DND-41 (cell line): ENCODE measurements around the gene SCGB1A1.
"Not testable (repeated sequence)": the region's sequence is repeated elsewhere in the genome, so short reads cannot be mapped to it uniquely, and the experiment has no call there.

ENCODE experiments used
- EZH2 ChIP-seq: IDR thresholded peaks from 3 replicates; pipeline ENCODE4 v1.6.1; 2012; ENCODE audit warnings: borderline replicate concordance, low read depth, mild to moderate bottlenecking, moderate library complexity, low read length, inconsistent platforms; ENCODE audit not compliant: severe bottlenecking
- TF ChIP-seq, protein P1 (sequence below): IDR thresholded peaks from 2 replicates; pipeline ENCODE4 v1.5.1; 2012; ENCODE audit warnings: borderline replicate concordance, low read length, moderate library complexity, mild to moderate bottlenecking; ENCODE audit not compliant: poor library complexity, severe bottlenecking; ENCODE audit errors: extremely low read depth

DNA sequence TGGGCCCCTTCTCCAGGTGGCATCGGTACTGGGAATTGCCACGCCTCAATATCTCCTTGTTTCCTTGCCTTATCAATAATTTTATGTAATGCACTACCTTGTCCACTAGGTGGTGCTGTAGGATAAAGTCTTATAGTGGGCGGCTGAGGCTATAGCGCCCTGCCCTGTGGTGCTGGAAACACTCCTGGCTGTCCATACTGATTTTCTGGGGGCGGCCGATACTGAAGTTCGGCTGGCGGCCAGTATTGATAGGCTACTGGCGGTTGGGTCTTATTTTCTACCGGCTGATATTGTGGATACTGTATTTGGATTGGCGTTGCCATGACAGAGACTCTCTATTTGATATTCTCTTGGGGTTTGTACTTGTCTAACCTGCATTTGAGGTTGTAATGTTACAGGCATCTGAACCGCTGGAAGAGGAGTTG is 38.0 kb upstream of the SCGB1A1 start:
- TF ChIP-seq, protein P1, sequence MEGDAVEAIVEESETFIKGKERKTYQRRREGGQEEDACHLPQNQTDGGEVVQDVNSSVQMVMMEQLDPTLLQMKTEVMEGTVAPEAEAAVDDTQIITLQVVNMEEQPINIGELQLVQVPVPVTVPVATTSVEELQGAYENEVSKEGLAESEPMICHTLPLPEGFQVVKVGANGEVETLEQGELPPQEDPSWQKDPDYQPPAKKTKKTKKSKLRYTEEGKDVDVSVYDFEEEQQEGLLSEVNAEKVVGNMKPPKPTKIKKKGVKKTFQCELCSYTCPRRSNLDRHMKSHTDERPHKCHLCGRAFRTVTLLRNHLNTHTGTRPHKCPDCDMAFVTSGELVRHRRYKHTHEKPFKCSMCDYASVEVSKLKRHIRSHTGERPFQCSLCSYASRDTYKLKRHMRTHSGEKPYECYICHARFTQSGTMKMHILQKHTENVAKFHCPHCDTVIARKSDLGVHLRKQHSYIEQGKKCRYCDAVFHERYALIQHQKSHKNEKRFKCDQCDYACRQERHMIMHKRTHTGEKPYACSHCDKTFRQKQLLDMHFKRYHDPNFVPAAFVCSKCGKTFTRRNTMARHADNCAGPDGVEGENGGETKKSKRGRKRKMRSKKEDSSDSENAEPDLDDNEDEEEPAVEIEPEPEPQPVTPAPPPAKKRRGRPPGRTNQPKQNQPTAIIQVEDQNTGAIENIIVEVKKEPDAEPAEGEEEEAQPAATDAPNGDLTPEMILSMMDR, result peak; percentile 89
- TF ChIP-seq EZH2, result not testable (repeated sequence)
